DMS153 (cell line): ENCODE data around the gene BOK.
"Not testable (repeated sequence)": the region's sequence is repeated elsewhere in the genome, so short reads cannot be mapped to it uniquely, and the experiment has no call there.

ENCODE experiments used
- DNase-seq: peaks from one replicate; lab custom pipeline; 2025; lab: John Stamatoyannopoulos, UW

The BOK gene

GRCh38 chr2:241556746-241557145, 1.8 kb upstream of the BOK start:
- DNase-seq = no peak

GRCh38 chr2:241559323-241560161, 997 bp downstream of the BOK start:
- no peak for DNase-seq

GRCh38 chr2:241560162-241560882, 1.8 kb downstream of the BOK start:
- DNase-seq = no peak

GRCh38 chr2:241560883-241561474, 2.4 kb downstream of the BOK start:
- no peak for DNase-seq

GRCh38 chr2:241561832-241562231, 3.3 kb downstream of the BOK start:
- DNase-seq = no peak

- no peak for DNase-seq
Observed at GRCh38 chr2:241562269-241562891, 3.8 kb downstream of the BOK start.

- DNase-seq = no peak
Observed at GRCh38 chr2:241563031-241563507, 4.5 kb downstream of the BOK start.

GRCh38 chr2:241563571-241563980, 5.0 kb downstream of the BOK start:
- DNase-seq = no peak

GRCh38 chr2:241563981-241564595, 5.5 kb downstream of the BOK start:
- no peak for DNase-seq

GRCh38 chr2:241564596-241565410, 6.3 kb downstream of the BOK start:
- DNase-seq = no peak

GRCh38 chr2:241565411-241565810, 6.9 kb downstream of the BOK start:
- DNase-seq = no peak

- not testable (repeated sequence) for DNase-seq
Observed at GRCh38 chr2:241566021-241566420, 7.5 kb downstream of the BOK start.

GRCh38 chr2:241566468-241566867, 7.9 kb downstream of the BOK start:
- DNase-seq = no peak

GRCh38 chr2:241567266-241567665, 8.7 kb downstream of the BOK start:
- not testable (repeated sequence) for DNase-seq

- DNase-seq = no peak
Observed at GRCh38 chr2:241567776-241568175, 9.2 kb downstream of the BOK start.

- DNase-seq = no peak
Observed at GRCh38 chr2:241568726-241569125, 10.2 kb downstream of the BOK start.

GRCh38 chr2:241569831-241570281, 11.3 kb downstream of the BOK start:
- no peak for DNase-seq

GRCh38 chr2:241570961-241571581, 12.5 kb downstream of the BOK start:
- no peak for DNase-seq

GRCh38 chr2:241571821-241572620, 13.5 kb downstream of the BOK start:
- no peak for DNase-seq
